Large intestine (tissue), 3 donors: Measurements from ENCODE around the gene COL17A1. TPM values are rescaled to one million over a fixed set of nuclear protein-coding genes. Genes with fewer than 3 reads are reported as not detected.

Experiments used
- DNase-seq, 2 donors: peaks; one replicate each; pipeline versions ENCODE4 v3.0.0 to v3.0.0-alpha.2; 2013
- H3K27ac ChIP-seq: one replicate; pipeline ENCODE4 v1.5.1; 2013; ENCODE audit warnings: low read length
- H3K27me3 ChIP-seq: 2 replicates; pipeline ENCODE4 v1.6.1; 2013; ENCODE audit warnings: low read length; ENCODE audit not compliant: control insufficient read depth, insufficient read depth
- H3K36me3 ChIP-seq: 2 replicates; pipeline ENCODE4 v1.6.1; 2013; ENCODE audit warnings: low read length; ENCODE audit not compliant: control insufficient read depth, insufficient read depth
- H3K4me1 ChIP-seq: one replicate; pipeline ENCODE4 v1.6.1; 2013; ENCODE audit warnings: low read length; ENCODE audit not compliant: control insufficient read depth, insufficient read depth
- H3K4me3 ChIP-seq: one replicate; pipeline ENCODE4 v1.5.1; 2013; ENCODE audit warnings: low read length
- H3K9me3 ChIP-seq: one replicate; pipeline ENCODE4 v1.6.1; 2013; ENCODE audit warnings: mild to moderate bottlenecking, low read depth, low read length, moderate library complexity; ENCODE audit not compliant: control insufficient read depth
- WGBS: methylation state at CpG from one replicate; pipeline ENCODE4 v1.1.5; 2013; ENCODE audit warnings: low lambda C conversion rate; ENCODE audit not compliant: insufficient coverage; 5-methylcytosine and 5-hydroxymethylcytosine counted together
- polyA plus RNA-seq: library from polyadenylated mRNA; unstranded; fragments of 120-200 nt; gene quantifications from one replicate; pipeline ENCODE4 v1.2.1, GENCODE V29; 2013

COL17A1 gene
- polyA plus RNA-seq, 1 donor = 8.8 TPM

DNA sequence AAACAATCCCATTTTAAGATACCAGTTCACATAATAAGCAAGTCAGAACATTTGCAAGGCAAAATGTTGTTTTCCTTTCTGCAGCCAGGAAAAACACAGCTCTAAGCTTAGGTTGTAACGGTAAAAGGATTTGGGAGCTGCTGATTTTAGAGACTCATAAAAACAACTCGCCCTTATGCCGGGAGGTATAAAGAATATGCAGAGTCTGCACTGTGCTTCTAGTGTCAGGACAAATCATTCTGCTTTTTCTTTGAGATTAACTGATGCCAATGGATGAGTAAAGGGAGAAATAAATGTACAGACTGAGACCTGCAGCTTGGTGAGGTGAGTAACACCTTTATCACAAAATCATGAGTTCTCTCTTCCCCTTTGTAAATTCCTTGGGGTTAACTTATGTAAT is 34.3 kb upstream of the COL17A1 start:
- peak overlapping the region; percentile 98 for H3K27ac ChIP-seq
- WGBS = no CpG with 5 or more reads among the region's 3 CpGs
- no peaks in the 10 kb centered on the region for H3K9me3 ChIP-seq
- H3K27me3 ChIP-seq = no peaks in the 10 kb centered on the region
- DNase-seq = no peak
- no peaks in the 10 kb centered on the region for H3K36me3 ChIP-seq
- H3K4me3 ChIP-seq = no peak overlapping the region
- peaks cover 7% of the 10 kb centered on the region for H3K4me1 ChIP-seq

DNA sequence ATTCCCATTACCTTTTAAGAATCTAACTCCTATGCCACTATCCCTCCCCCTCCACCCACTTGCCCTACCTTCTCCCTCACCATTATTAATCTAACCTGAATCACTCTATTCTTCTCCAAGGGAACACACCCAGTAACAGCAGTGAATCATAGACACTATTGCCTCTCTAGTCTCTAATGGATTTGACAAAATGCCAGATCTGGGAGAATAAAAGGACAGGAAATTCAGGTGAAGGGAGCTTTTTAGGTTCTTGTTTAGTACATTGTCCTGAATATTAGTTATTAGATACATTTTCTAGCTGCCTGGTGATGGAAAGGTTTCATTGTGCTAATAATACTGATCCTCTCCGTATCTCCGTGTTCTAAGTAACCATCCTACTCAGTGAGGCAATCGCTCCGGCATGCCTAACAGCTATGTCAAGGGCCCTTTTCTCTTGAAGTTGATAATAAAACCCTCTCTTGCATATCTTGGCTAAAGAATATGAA is 32.2 kb upstream of the COL17A1 start:
- Histone ChIP-seq H3K4me1 (peaks cover 5% of the 10 kb centered on the region), H3K4me3 (no peak overlapping the region), H3K9me3 (no peaks in the 10 kb centered on the region), H3K27me3 (no peaks in the 10 kb centered on the region), H3K36me3 (no peaks in the 10 kb centered on the region), H3K27ac (peak overlapping the region; percentile 59)
- WGBS = 58% methylated on average over 2 of the region's 4 CpGs
- peak; percentile 54 to 73 for DNase-seq

DNA sequence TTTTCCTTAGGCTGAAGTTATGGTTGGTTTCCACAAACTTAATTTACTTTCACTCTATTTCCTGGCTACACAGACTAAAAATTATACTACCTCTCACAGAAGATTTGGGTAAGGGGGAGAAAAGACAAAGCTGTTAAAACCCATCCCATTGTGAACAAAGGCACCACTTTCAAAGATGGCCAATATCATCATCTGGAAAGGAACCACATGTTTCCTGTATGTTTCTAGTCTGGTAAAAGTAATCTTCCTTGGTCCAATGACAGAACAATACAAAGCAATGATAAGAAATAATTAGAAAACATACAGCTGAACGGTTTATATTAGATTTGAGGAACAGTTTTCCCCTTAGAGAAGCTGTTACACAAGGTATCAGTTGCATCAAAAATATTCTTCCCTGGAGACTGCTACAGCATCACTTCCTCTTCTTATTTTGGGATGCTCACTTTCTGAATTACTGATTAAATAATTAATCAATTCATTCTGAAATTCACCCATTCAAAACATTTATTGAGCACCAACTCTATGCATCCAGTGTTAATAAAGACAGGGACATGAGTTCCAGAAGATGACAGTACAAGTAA is 27.8 kb upstream of the COL17A1 start:
- no peak overlapping the region for H3K4me3 ChIP-seq
- no peak for DNase-seq
- peaks cover 7% of the 10 kb centered on the region for H3K4me1 ChIP-seq
- no peaks in the 10 kb centered on the region for H3K36me3 ChIP-seq
- H3K27me3 ChIP-seq = no peaks in the 10 kb centered on the region
- whole genome bisulfite sequencing = 60% methylated on average over 1 of the region's 1 CpG
- no peaks in the 10 kb centered on the region for H3K9me3 ChIP-seq
- H3K27ac ChIP-seq = no peak overlapping the region

DNA sequence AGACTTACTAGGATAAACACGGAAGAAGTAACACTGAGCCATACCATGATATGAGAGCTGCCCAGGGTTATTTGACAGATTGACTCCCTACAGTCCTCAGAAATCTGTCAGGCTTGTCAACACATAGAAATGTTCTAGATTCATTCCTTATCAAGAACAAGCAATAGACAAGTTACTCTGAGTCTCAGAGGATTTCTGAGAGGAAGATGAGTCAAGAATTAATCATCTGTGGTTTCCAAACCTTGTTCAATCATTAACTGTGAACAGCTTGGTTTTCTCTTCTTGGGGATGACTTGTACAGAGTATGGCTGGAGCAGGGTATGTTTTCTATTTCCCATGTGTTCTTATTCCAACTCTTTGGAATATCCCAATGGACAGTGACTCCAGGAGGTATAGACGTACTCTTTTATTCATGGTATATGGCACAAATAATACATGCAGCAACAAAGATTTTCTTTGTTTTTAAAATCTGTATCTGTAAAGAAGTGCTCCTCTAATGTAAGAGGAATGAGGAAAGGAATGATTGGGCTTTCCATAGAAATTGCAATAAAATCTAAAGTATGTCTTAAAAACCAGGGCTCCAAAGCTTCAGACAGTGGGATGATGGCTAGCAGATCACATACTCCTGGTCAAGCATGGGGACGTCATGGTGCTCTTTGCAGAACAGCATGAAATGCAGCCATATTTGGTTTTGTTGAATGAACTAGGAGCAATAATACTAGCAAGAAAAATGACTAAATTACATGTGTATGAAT is 24.4 kb upstream of the COL17A1 start:
- peaks cover 7% of the 10 kb centered on the region for H3K4me1 ChIP-seq
- no peaks in the 10 kb centered on the region for H3K9me3 ChIP-seq
- no peaks in the 10 kb centered on the region for H3K36me3 ChIP-seq
- 100% methylated on average over 1 of the region's 3 CpGs for WGBS
- H3K4me3 ChIP-seq = no peak overlapping the region
- H3K27me3 ChIP-seq = no peaks in the 10 kb centered on the region
- DNase-seq = peak; percentile 28 to 44
- peak overlapping the region; percentile 66 for H3K27ac ChIP-seq

DNA sequence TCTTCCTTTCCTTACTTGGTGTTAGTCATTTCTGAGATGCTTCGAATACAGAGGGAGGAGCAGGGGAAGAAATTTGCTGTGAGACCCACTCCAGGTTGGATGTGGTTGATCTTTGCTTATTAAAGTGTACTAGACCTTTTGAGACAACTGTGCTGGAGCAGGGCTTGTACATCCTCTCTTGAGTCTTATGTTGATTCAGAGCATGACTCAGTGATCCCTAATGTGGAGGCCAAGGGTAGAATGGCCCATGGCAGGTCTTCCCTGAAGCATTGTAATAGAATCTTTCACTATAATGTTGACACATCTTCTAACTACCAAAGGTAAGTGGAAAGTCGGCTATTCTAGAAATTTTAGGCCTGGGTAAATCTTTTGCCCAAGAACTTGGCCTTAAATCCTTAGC is 19.2 kb upstream of the COL17A1 start:
- Histone ChIP-seq H3K9me3 (no peaks in the 10 kb centered on the region), H3K4me1 (peaks cover 4% of the 10 kb centered on the region), H3K27ac (no peak overlapping the region), H3K36me3 (no peaks in the 10 kb centered on the region), H3K4me3 (no peak overlapping the region), H3K27me3 (no peaks in the 10 kb centered on the region)
- DNase-seq = no peak
- 100% methylated on average over 1 of the region's 2 CpGs for WGBS

DNA sequence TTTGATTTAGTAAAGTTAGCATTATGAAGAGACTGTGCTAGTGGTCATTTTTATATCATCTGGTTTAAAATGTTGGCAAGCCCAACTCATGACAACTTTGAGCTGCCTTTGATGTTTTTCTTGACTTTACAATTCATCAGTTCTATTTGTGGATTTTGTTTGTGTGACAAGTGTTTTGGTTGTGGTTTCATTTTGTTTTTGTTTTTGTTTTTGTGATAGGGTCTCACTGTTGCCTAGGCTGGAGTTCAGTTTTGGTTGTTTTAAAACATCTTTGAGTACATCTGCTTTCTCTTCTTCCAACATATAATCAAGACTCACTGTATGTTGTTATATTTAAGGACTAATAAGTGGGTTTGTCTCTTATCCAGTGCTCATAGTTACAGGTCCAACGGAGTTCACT is 18.7 kb upstream of the COL17A1 start:
- H3K27ac ChIP-seq = no peak overlapping the region
- H3K9me3 ChIP-seq = no peaks in the 10 kb centered on the region
- no peaks in the 10 kb centered on the region for H3K36me3 ChIP-seq
- no peaks in the 10 kb centered on the region for H3K27me3 ChIP-seq
- H3K4me3 ChIP-seq = no peak overlapping the region
- WGBS = 0% methylated on average over 1 of the region's 1 CpG
- no peak for DNase-seq
- no peaks in the 10 kb centered on the region for H3K4me1 ChIP-seq

DNA sequence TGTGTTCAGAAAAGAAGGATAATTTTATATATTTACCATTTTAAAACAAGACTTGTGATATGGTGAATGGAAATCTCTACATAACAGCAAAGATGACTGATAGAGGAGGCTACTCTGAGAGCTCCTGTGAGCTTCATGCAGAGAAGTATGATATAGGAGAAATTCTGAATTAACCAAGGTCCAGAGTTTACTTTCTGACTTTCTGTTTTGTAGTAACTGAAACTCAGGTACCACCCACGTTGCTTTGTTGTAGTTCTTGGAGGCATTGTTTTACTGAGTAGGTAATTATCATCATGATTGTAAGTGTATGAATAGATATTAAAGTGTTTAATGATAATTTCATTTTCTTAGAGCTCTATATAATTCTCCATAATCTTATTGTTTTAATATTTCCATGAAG is 18.3 kb upstream of the COL17A1 start:
- 17% methylated on average over 1 of the region's 1 CpG for WGBS

DNA sequence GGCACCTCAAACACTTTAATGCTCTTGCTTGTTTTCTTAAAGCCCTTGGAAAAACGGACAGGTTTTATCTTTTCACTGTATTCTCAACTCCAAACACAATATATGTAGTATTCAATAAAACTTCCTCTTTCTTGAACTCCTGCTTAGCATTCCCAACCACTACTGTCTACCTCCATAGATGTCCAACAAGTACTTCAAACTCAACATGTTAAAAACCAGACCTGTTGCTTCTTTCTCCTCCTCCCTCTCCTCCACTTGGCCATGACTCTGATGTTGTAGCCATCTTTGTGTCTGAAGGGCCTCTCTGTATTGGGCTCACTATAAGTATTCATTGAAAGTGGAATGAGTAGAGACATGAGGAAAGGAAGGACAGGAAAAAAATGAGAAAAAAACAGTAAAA is 16.2 kb upstream of the COL17A1 start:
- Histone ChIP-seq H3K9me3 (no peaks in the 10 kb centered on the region), H3K27me3 (no peaks in the 10 kb centered on the region), H3K4me1 (no peaks in the 10 kb centered on the region), H3K4me3 (no peak overlapping the region), H3K36me3 (no peaks in the 10 kb centered on the region), H3K27ac (no peak overlapping the region)
- 60% methylated on average over 1 of the region's 1 CpG for WGBS
- DNase-seq = no peak

More for the DNA sequence above, 18.3 kb upstream of the COL17A1 start:
- no peak for DNase-seq
- no peaks in the 10 kb centered on the region for H3K9me3 ChIP-seq
- no peaks in the 10 kb centered on the region for H3K36me3 ChIP-seq
- H3K27me3 ChIP-seq = no peaks in the 10 kb centered on the region
- H3K4me1 ChIP-seq = no peaks in the 10 kb centered on the region
- no peak overlapping the region for H3K4me3 ChIP-seq
- no peak overlapping the region for H3K27ac ChIP-seq

DNA sequence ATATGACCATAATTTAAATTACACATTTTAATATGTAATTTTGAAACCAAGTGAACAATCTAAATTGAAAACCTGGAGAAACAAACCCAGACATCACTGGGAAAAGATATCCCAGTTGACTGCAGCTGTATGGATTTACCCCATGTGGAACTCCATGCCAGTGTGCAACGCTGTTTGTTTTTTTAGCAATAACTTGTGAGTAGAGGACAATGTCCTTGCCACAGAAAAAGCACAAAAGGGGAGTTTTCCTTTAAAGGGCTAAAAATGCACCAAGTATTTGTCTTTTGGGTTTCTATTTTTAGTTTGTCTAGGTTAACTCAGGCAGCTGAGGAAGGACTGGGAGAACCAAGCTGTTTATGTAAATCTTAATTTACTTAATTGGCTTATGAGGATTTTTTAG is 15.1 kb upstream of the COL17A1 start:
- no peak overlapping the region for H3K27ac ChIP-seq
- H3K27me3 ChIP-seq = no peaks in the 10 kb centered on the region
- no peaks in the 10 kb centered on the region for H3K36me3 ChIP-seq
- H3K4me1 ChIP-seq = no peaks in the 10 kb centered on the region
- DNase-seq = no peak
- no CpG with 5 or more reads among the region's 1 CpG for WGBS
- no peaks in the 10 kb centered on the region for H3K9me3 ChIP-seq
- H3K4me3 ChIP-seq = no peak overlapping the region

DNA sequence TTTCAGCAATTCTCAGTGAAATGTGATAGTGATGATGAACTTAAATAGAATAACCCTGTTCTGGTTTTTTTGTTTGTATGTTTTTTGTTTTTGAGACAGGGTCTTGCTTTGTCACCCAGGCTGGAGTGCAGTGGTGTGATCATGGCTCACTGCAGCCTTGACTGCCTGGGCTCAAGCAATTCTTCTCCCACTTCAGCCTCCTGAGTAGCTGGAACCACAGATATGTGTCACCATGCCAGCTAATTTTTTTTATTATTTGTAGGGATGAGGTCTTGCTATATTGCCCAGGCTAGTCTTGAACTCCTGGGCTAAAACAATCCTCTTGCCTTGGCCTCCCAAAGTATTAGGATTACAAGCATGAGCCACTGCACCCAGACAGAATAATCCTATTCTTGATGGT is 14.3 kb upstream of the COL17A1 start:
- Histone ChIP-seq H3K4me3 (no peak overlapping the region), H3K9me3 (no peaks in the 10 kb centered on the region), H3K27me3 (no peaks in the 10 kb centered on the region), H3K4me1 (no peaks in the 10 kb centered on the region), H3K36me3 (no peaks in the 10 kb centered on the region), H3K27ac (no peak overlapping the region)
- no peak for DNase-seq

DNA sequence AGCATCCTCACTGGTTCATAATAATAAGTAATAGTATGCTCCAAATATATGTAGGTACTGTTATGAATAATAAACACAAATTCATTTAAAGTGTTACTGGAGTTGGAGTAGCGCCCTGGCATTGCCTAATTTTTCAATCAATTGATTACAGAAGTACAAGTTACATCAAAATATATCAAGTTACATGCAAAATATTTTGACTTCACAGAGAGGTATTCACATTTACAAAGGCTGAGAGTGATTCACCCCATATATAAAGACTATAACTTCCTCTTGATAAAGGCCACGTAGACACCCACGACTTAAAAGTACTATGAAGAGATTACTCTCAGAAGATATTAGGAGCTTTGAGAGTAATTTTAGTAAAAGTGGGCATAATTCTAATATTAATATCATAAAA is 13.6 kb upstream of the COL17A1 start:
- Histone ChIP-seq H3K4me1 (no peaks in the 10 kb centered on the region), H3K27ac (no peak overlapping the region), H3K4me3 (no peak overlapping the region), H3K36me3 (no peaks in the 10 kb centered on the region), H3K9me3 (no peaks in the 10 kb centered on the region), H3K27me3 (no peaks in the 10 kb centered on the region)
- DNase-seq = no peak
- no CpG with 5 or more reads among the region's 3 CpGs for WGBS
